Transverse colon (tissue), 4 donors: Measurements from ENCODE around the gene HUNK.

Experiments
- CTCF ChIP-seq, 5 experiments: fragments of 200-600 bp in 3 of 5; fragments of 450-650 bp in 2 of 5; sonication (generic) in 3 of 5; IDR thresholded peaks; 1 replicate in 2 of 5; 2 replicates in 3 of 5; pipeline ENCODE4 v1.5.1; 2016 to 2017; ENCODE audit warnings: antibody characterized with exemption in 5 of 5, inconsistent platforms in 3 of 5, mild to moderate bottlenecking in 2 of 5, moderate library complexity in 1 of 5
- POLR2A ChIP-seq: fragments of 450-650 bp; IDR thresholded peaks from one replicate; pipeline ENCODE4 v1.6.1; 2016; ENCODE audit warnings: antibody characterized with exemption, mild to moderate bottlenecking, moderate library complexity
- POLR2AphosphoS5 ChIP-seq, 3 donors: sonication (generic); formaldehyde crosslinking; IDR thresholded peaks; one replicate each; pipeline ENCODE4 v1.6.1; 2016; ENCODE audit warnings: antibody characterized with exemption in 3 of 3

- TF ChIP-seq POLR2A (no peak), CTCF (IDR thresholded peaks at IDR 0.05) (no peak), POLR2AphosphoS5 (IDR thresholded peaks at IDR 0.05) (no peak)
Observed at GRCh38 chr21:31975491-31975890, 102.7 kb downstream of the HUNK start.
